C4-2B (cell line): Measurements from ENCODE around the gene CACNA2D3.

Source experiments
- H3K27ac ChIP-seq: fragments of 450-650 bp; 2 replicates; pipeline ENCODE4 v1.5.1; 2017
- CTCF ChIP-seq: fragments of 450-650 bp; conservative IDR thresholded peaks from 2 replicates; pipeline ENCODE4 v1.5.1; 2017; ENCODE audit warnings: mild to moderate bottlenecking
- ZFX ChIP-seq: fragments of 450-650 bp; IDR thresholded peaks from 2 replicates; pipeline ENCODE4 v1.6.1; 2017

Gene CACNA2D3

GRCh38 chr3:54538346-54538745 is 416.0 kb downstream of the CACNA2D3 start:
- no peak overlapping the region for H3K27ac ChIP-seq
- TF ChIP-seq CTCF (peak; percentile 28), ZFX (no peak)

GRCh38 chr3:54541369-54541768 is 419.0 kb downstream of the CACNA2D3 start:
- no peak overlapping the region for H3K27ac ChIP-seq
- no peak for TF ChIP-seq ZFX
- TF ChIP-seq CTCF = no peak

GRCh38 chr3:54543446-54543845 is 421.1 kb downstream of the CACNA2D3 start:
- no peak overlapping the region for H3K27ac ChIP-seq
- TF ChIP-seq ZFX (no peak), CTCF (no peak)

GRCh38 chr3:54547051-54547450 is 424.7 kb downstream of the CACNA2D3 start:
- TF ChIP-seq CTCF = no peak
- TF ChIP-seq ZFX = no peak
- H3K27ac ChIP-seq = peak overlapping the region; percentile 60

GRCh38 chr3:54547846-54548245 is 425.5 kb downstream of the CACNA2D3 start:
- no peak for TF ChIP-seq CTCF
- TF ChIP-seq ZFX = no peak
- H3K27ac ChIP-seq = peak overlapping the region; percentile 60

- peak overlapping the region; percentile 58 for H3K27ac ChIP-seq
- TF ChIP-seq CTCF (no peak), ZFX (no peak)
Observed at GRCh38 chr3:54549607-54550220, 427.4 kb downstream of the CACNA2D3 start.

- TF ChIP-seq ZFX (no peak), CTCF (no peak)
- H3K27ac ChIP-seq = peak overlapping the region; percentile 56; the same call in 1 of the 2 replicates
Observed at GRCh38 chr3:54550221-54550977, 428.0 kb downstream of the CACNA2D3 start.
